ENCODE results near the gene MYH14. TPM values are rescaled to one million over a fixed set of nuclear protein-coding genes. Genes with fewer than 3 reads are reported as not detected.
"Not testable (repeated sequence)": the region's sequence is repeated elsewhere in the genome, so short reads cannot be mapped to it uniquely, and the experiment has no call there.

The MYH14 gene
- total and polyA plus RNA-seq, 2 donors (not counting 1 experiment from before 2014, with no cell fraction given): not detected

DNA sequence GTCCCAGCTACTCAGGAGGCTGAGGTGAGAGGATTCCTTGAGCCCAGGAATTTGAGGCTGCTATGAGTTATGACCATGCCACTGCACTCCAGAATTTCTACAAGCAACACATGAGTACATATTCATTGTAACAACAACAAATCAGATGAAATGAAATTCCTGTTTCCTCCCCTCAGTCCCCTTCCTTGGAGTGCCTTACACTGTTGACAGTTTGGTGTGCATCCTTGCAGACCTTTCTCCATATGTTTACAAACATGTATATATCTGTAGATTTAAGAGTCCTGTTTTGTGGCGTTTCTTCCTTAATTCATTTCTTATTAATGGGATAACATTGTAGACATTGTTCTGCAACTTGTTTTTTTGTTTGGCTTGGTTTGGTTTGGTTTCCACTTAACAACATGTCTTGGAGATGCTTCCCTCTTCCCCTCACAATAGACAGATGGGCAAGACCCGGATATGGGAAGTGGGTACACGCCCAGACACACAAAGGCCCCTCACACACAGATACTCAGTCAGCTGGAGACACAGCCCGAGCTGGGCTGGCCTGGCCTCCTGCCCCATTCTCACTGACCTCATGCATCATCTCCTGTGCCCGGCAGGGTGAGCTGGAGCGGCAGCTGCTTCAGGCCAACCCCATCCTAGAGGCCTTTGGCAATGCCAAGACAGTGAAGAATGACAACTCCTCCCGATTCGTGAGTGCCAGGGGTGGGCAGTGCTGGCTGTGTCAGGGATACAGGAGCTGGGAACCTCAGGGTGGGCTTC lies 21.7 kb downstream of the MYH14 start:
- Histone ChIP-seq H3K9ac (ENCODE audit: insufficient read depth, low read length) (no peak overlapping the region), H3K4me1 (ENCODE audit: control insufficient read depth, extremely low read depth, insufficient read depth, low read length) (no peaks in the 10 kb centered on the region), H3K36me3 (ENCODE audit: control insufficient read depth, insufficient read depth, low read length) (no peaks in the 10 kb centered on the region), H3K4me2 (ENCODE audit: extremely low read depth, insufficient read depth, low read length) (no peak overlapping the region), H2AFZ (ENCODE audit: low read length) (no peak overlapping the region), H3K9me3 (ENCODE audit: control insufficient read depth, insufficient read depth, low read depth, low read length) (no peaks in the 10 kb centered on the region), H4K20me1 (ENCODE audit: control insufficient read depth, extremely low read depth, insufficient read depth, low read length) (no peaks in the 10 kb centered on the region), H3K27me3 (ENCODE audit: control insufficient read depth, insufficient read depth, low read length) (no peaks in the 10 kb centered on the region), H3K4me3 (replicated peaks in 1 of 4; ENCODE audit: control extremely low read depth in 1 of 4, insufficient read depth in 1 of 4, low read depth in 3 of 4, low read length in 4 of 4) (no peak overlapping the region), H3K79me2 (ENCODE audit: control insufficient read depth, insufficient read depth, low read length) (no peaks in the 10 kb centered on the region), H3K27ac (ENCODE audit: insufficient read depth, low read length) (no peak overlapping the region)
- TF ChIP-seq, protein P1, sequence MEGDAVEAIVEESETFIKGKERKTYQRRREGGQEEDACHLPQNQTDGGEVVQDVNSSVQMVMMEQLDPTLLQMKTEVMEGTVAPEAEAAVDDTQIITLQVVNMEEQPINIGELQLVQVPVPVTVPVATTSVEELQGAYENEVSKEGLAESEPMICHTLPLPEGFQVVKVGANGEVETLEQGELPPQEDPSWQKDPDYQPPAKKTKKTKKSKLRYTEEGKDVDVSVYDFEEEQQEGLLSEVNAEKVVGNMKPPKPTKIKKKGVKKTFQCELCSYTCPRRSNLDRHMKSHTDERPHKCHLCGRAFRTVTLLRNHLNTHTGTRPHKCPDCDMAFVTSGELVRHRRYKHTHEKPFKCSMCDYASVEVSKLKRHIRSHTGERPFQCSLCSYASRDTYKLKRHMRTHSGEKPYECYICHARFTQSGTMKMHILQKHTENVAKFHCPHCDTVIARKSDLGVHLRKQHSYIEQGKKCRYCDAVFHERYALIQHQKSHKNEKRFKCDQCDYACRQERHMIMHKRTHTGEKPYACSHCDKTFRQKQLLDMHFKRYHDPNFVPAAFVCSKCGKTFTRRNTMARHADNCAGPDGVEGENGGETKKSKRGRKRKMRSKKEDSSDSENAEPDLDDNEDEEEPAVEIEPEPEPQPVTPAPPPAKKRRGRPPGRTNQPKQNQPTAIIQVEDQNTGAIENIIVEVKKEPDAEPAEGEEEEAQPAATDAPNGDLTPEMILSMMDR (conservative IDR thresholded peaks at IDR 0.05 in 1 of 2, IDR thresholded peaks at IDR 0.05 in 1 of 2; ENCODE audit: low read depth in 1 of 2, low read length in 2 of 2): no peak
- no peak for TF ChIP-seq EZH2 (IDR thresholded peaks at IDR 0.05; ENCODE audit: low read length, missing control alignments)
- DNase-seq (ENCODE audit: low read depth in 2 of 2): no peak

DNA sequence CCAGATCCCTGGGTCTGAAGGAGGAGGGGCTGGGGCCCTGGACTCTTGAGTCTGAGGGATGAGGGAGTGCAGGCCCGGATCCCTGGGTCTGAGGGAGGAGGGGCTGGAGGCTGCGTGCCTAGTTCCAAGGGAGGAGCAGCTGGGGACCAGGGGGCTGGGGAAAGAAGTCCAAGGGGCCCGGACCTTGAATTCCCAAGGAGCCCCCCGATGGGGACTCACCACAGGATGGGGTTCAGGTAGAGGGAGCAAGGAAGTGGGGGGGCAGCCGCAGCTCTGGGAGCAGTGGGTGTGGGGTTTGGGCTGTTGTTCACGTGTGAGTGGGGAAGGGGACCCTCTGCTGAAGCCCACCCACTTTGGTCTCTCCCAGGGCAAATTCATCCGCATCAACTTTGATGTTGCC lies 23.1 kb downstream of the MYH14 start:
- no peak for DNase-seq (ENCODE audit: low read depth in 2 of 2)

DNA sequence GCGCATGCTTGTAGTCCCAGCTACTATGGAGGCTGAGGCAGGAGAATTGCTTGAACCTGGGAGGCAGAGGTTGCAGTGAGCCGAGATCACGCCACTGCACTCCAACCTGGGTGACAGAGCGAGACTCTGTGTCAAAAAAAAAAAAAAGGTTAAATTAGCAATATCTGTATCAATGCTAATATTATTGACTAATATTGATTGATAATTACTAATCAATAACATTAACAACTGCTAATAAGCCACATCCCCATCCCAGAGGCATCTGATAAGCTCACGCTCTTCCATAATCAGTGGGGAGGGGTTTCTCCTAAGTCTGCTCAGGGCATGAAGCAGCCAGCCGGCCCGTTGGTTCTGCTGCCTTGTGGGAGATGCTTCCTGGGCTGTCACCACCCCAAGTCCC lies 24.7 kb downstream of the MYH14 start:
- not testable (repeated sequence) for H3K4me2 ChIP-seq (ENCODE audit: extremely low read depth, insufficient read depth, low read length); H4K20me1 ChIP-seq (ENCODE audit: control insufficient read depth, extremely low read depth, insufficient read depth, low read length); H3K27me3 ChIP-seq (ENCODE audit: control insufficient read depth, insufficient read depth, low read length); H3K9me3 ChIP-seq (ENCODE audit: control insufficient read depth, insufficient read depth, low read depth, low read length); H3K79me2 ChIP-seq (ENCODE audit: control insufficient read depth, insufficient read depth, low read length); H3K36me3 ChIP-seq (ENCODE audit: control insufficient read depth, insufficient read depth, low read length); H3K9ac ChIP-seq (ENCODE audit: insufficient read depth, low read length); DNase-seq (ENCODE audit: low read depth in 2 of 2); H3K4me1 ChIP-seq (ENCODE audit: control insufficient read depth, extremely low read depth, insufficient read depth, low read length); H2AFZ ChIP-seq (ENCODE audit: low read length); H3K27ac ChIP-seq (ENCODE audit: insufficient read depth, low read length); H3K4me3 ChIP-seq (replicated peaks in 1 of 4; ENCODE audit: control extremely low read depth in 1 of 4, insufficient read depth in 1 of 4, low read depth in 3 of 4, low read length in 4 of 4)

More for the DNA sequence above, 23.1 kb downstream of the MYH14 start:
- no peak overlapping the region for H3K9ac ChIP-seq (ENCODE audit: insufficient read depth, low read length)
- no peaks in the 10 kb centered on the region for H3K79me2 ChIP-seq (ENCODE audit: control insufficient read depth, insufficient read depth, low read length)
- TF ChIP-seq, protein P1 (conservative IDR thresholded peaks at IDR 0.05 in 1 of 2, IDR thresholded peaks at IDR 0.05 in 1 of 2; ENCODE audit: low read depth in 1 of 2, low read length in 2 of 2): no peak
- no peak for TF ChIP-seq EZH2 (IDR thresholded peaks at IDR 0.05; ENCODE audit: low read length, missing control alignments)
- no peak overlapping the region for H3K4me3 ChIP-seq (replicated peaks in 1 of 4; ENCODE audit: control extremely low read depth in 1 of 4, insufficient read depth in 1 of 4, low read depth in 3 of 4, low read length in 4 of 4)
- H2AFZ ChIP-seq (ENCODE audit: low read length): no peak overlapping the region
- no peak overlapping the region for H3K27ac ChIP-seq (ENCODE audit: insufficient read depth, low read length)
- H3K9me3 ChIP-seq (ENCODE audit: control insufficient read depth, insufficient read depth, low read depth, low read length): no peaks in the 10 kb centered on the region
- no peaks in the 10 kb centered on the region for H4K20me1 ChIP-seq (ENCODE audit: control insufficient read depth, extremely low read depth, insufficient read depth, low read length)
- H3K27me3 ChIP-seq (ENCODE audit: control insufficient read depth, insufficient read depth, low read length): no peaks in the 10 kb centered on the region
- no peaks in the 10 kb centered on the region for H3K4me1 ChIP-seq (ENCODE audit: control insufficient read depth, extremely low read depth, insufficient read depth, low read length)
- no peak overlapping the region for H3K4me2 ChIP-seq (ENCODE audit: extremely low read depth, insufficient read depth, low read length)
- no peaks in the 10 kb centered on the region for H3K36me3 ChIP-seq (ENCODE audit: control insufficient read depth, insufficient read depth, low read length)
